Stomach smooth muscle (tissue), 2 donors: Measurements from ENCODE around the gene TMEM243.

Source experiments
- H3K27ac ChIP-seq: one replicate; pipeline ENCODE4 v1.7.0; 2013; ENCODE audit warnings: mild to moderate bottlenecking, low read length, inconsistent platforms
- H3K27me3 ChIP-seq, 2 donors: one replicate each; pipeline ENCODE4 v1.7.0; 2013; ENCODE audit warnings: low read length in 2 of 2; ENCODE audit not compliant: insufficient read depth in 2 of 2, control insufficient read depth in 1 of 2
- H3K36me3 ChIP-seq, 2 donors: one replicate each; pipeline ENCODE4 v1.7.0; 2013; ENCODE audit warnings: low read length in 2 of 2; ENCODE audit not compliant: control insufficient read depth in 2 of 2, insufficient read depth in 2 of 2
- H3K4me1 ChIP-seq: one replicate; pipeline ENCODE4 v1.7.0; 2013; ENCODE audit warnings: low read length; ENCODE audit not compliant: control insufficient read depth, insufficient read depth
- H3K4me3 ChIP-seq, 2 donors: one replicate each; pipeline ENCODE4 v1.7.0; 2013; ENCODE audit warnings: low read length in 2 of 2
- H3K9ac ChIP-seq, 2 donors: one replicate each; pipeline ENCODE4 v1.7.0; 2013; ENCODE audit warnings: low read length in 2 of 2, mild to moderate bottlenecking in 1 of 2
- H3K9me3 ChIP-seq, 2 donors: one replicate each; pipeline ENCODE4 v1.7.0; 2013; ENCODE audit warnings: low read length in 2 of 2; ENCODE audit not compliant: control insufficient read depth in 2 of 2
- donor health status: healthy.
- donor health status: Pancreatic carcinoma.

The TMEM243 gene

DNA sequence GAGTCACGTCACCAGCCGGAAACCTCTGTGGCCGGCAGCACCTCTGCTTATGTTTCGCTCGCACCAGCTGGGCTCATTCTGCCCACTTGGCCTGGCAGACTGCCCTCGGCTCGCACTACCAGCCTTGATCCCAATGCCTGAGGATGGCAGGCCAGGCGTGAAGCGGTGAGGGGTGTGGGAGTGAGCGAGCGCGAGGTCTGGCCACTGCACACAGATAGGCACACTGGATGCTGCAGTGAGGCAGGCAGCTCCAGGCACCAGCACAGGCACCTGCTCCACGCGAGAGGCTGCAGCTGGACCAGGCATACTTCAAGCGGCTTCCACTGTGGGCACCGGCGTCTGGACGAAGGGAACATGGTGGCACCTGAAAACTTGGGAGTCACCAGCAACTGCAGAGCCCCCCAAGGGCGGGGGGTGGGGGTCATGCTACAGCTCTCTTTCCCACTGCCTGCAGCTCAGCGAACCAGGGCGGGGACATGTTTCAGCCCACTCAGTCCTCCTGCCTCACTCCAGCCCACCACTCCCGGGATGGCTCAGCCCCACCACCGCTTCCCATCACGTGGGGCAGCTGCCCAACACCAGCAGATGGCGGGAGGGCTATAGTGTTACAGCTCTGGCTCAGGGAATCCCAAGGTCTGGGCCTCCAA lies 72.7 kb downstream of the TMEM243 start:
- Histone ChIP-seq H3K27ac (no peak overlapping the region), H3K4me1 (no peaks in the 10 kb centered on the region), H3K4me3 (no peak overlapping the region), H3K9me3 (no peaks in the 10 kb centered on the region), H3K27me3 (no peaks in the 10 kb centered on the region), H3K9ac (no peak overlapping the region), H3K36me3 (no peaks in the 10 kb centered on the region)
